Stimulated activated CD8-positive, alpha-beta memory T cell treated with anti-CD3 and anti-CD28 coated beads, Interleukin-2, amount 100 ng/mL, for 48 hours (primary cell): ENCODE results near the gene ITIH2.
"Not testable (repeated sequence)": the region's sequence is repeated elsewhere in the genome, so short reads cannot be mapped to it uniquely, and the experiment has no call there.

ENCODE experiments used
- DNase-seq, 2 donors: peaks; one replicate each; pipeline ENCODE4 v3.0.0-alpha.2; 2020; ENCODE audit warnings: low read depth in 2 of 2

ITIH2 gene

GRCh38 chr10:7693194-7693593 lies 9.9 kb upstream of the ITIH2 start:
- DNase-seq: not testable (repeated sequence)

DNA sequence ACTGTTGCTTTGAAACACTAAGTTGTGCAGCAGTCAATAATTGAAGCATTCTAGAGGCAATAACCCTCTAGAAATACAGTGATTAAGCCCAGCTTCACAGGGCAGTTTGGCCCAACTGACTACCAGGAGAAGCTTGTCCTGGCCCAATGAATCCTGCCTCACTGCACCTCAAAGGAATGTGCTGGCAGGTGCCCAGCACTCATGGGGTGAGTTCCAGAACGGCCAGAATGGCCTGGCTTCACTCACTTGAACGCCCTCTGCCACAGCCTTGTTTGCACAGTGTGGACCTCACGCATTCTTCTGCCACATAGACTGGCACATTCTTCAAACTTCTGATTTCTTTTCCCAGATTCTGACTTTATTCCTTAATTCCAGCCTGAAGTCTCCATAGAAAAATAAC lies 6.6 kb upstream of the ITIH2 start:
- no peak for DNase-seq

DNA sequence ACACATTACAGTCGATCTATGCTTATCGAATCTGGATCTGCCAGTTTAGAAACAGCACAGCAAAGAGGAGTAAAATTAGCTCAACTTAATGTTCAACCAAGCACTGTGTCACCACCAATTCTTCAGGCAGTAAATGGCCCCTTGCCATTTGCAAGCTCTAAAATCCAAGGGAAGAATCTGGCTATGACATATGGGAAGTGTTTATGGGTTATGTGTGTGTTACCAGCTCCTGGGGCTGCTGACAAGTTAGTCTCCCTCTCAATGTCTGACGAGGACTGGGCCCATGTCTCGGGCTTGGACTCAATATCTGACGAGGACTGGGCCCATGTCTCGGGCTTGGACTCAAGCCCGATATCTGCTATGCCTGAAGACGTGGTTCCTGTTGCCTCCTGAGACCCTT lies 5.7 kb upstream of the ITIH2 start:
- no peak for DNase-seq

GRCh38 chr10:7700577-7701125 lies 2.5 kb upstream of the ITIH2 start:
- no peak for DNase-seq

- no peak for DNase-seq
Observed at GRCh38 chr10:7701158-7701742, 1.9 kb upstream of the ITIH2 start.

DNA sequence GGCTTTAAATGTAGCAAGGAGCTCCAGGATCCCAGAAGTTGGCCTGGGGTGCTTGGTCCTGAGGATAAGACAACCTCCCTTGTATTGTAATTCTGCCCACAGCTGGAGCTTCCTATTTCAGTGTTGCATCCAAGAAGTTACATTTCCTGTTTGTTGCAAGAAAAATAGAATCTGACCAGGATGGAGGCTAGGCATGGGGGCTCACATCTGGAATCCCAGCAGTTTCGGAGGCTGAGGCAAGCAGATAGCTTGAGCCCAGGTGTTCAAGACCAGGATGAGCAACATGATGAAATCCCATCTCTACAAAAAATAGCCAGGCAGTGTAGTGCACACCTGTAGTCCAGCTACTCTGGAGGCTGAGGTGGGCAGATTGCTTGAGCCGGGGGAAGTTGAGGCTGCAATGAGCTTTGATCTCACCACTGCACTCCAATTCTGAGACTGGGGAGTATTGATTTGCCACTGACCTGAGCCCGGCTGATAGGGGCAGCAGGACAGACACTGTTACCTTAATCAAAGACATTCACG lies 766 bp upstream of the ITIH2 start:
- no peak for DNase-seq

DNA sequence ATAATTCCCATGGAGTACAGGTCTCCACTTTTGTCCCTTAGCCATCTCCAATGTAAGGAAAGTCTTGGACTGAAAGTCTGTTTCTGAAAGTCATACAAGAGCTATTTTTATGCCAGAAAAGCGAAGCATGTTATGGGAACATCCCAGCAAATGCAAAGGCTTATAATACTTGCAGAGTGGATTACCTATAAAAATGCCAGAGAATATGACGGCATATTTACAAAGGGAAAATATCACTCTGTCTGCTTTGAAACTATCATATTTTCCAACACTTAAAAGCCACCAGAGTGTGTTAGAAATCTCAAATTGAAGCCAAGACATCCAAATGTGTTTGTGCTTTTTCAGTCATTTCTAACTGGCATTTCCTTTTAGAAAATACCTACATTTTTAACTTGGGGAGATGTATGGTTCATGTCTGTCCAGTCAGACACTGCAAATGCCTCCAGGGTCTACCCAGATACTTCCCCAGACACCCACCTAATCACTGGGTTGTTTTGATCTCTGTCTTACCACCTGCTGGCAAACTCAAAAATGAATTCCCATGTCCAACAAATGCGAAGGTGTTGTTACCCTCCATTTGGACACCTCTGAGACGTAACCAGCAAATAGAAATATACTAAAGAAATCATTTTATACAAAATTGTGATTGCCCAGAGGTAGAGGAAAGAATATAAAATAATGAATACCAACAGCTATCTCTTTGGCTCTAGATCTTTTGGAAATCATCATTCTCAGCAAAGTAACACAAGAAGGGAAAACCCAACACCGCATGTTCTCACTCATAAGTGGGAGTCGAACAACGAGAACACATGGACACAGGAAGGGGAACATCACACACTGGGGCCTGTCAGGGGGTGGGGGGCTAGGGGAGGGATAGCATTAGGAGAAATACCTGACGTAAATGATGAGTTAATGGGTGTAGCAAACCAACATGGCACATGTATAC lies 1.2 kb downstream of the ITIH2 start:
- DNase-seq: no peak

DNA sequence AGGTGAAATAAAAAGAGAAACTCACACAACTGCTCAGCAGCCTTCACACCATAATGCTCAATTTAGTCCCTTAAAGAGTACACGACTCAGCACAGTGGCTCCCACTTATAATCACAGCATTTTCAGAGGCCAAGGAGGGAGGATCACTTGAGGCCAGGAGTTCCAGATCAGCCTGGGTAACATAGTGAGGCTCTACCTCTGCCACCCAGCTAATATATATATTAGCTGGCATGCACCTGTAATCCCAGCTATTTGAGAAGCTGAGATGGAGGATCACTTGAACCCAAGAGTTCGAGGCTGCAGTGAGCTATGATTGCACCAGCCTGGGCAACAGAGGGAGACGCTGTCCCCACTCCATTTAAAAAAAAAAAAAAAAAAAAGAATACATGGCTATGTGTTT lies 2.2 kb downstream of the ITIH2 start:
- DNase-seq: no peak

DNA sequence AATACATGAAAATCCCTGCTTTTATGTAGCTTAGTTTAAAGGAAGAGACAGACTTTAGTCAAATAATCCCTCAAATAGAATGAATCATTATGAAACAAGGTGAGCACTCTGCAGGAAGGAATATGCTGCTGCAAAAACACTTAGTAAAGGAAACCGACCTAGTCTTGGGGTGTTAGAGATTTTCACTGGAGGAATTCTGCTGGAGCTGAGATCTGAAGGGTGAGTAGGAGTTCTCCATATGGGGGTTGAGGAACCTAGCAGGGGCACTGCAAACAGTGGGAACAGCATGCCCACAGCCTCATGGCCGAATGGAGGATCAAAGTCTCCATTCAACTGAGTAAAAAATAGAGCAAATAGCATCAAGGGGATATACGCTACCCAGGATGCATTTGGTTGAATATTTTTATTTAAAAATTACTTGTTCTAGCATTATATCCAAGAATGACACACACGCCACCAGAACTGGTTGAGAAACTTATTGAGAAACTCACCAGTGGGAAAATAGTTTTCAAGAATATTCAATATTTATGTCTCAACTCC lies 3.5 kb downstream of the ITIH2 start:
- no peak for DNase-seq

GRCh38 chr10:7707102-7707501 lies 4.0 kb downstream of the ITIH2 start:
- no peak for DNase-seq

DNA sequence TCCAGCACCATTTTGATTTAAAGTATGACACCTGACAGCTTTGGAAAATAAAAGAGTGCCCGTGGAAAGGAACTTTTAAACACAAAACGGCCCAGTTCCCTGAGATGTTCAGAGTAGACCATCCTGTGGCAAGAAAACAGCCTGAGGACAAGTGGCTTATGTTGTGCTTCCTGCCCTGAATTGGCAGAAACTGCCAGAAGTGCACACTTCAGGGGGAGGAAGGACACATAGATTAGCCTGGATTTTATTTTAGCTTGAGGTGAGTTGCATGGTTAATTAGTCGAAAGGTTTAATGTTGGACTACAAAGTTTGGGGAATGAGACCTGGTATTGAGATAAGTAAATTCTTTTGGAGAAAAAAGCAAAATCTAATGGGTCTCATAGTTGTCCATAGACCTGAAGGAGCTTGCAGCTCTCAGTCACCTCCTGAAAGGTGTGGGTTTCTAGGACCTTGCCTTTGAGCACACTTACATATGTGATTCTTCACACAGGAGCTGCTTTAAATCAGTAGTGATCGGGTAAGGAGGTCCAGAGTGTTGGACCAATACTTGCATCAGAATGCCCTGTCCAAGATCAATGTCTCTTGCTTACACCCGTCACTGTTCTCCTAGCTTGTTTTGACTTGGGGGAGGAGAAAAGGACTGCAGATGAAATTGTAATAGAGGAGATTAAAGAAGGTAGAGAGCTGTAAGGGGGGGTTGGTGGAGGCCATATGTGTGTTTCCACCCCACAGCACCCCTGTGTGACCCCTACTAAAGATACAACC lies 4.9 kb downstream of the ITIH2 start:
- no peak for DNase-seq

- no peak for DNase-seq
Observed at GRCh38 chr10:7708832-7709231, 5.7 kb downstream of the ITIH2 start.

DNA sequence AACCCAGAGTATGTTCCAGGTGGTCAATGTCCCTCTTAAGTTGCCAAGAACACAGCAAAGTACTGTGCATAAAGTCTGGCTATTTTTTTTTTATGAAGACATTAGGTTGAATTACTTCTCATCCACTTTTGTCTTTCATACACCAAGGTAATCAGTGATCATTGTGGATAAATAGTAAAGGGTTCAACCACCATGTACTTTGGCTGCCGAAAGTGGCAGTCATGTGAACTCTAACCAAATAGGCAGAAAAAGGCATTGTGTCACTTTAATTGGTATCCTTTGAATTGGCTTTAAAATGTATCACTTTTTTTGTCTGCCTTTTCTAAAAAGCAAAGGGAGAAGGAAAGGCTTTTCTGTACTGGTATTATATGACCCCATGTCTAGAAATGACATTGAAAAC lies 7.3 kb downstream of the ITIH2 start:
- DNase-seq: no peak

DNA sequence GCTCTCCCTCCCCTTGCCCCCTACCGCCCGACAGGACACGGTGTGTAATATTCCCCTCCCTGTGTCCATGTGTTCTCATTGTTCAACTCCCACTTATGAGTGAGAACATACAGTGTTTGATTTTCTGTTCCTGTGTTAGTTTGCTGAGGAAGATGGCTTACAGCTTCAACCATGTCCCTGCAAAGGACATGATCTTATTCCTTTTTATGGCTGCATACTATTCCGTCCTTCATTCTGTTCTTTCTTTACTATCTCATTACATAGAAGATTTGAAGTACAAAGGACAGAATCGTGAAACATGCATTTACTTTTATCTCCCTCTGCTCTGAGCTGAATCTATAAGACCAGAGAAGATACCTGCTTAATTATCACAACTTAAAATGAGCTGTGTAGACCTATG lies 8.0 kb downstream of the ITIH2 start:
- not testable (repeated sequence) for DNase-seq

DNA sequence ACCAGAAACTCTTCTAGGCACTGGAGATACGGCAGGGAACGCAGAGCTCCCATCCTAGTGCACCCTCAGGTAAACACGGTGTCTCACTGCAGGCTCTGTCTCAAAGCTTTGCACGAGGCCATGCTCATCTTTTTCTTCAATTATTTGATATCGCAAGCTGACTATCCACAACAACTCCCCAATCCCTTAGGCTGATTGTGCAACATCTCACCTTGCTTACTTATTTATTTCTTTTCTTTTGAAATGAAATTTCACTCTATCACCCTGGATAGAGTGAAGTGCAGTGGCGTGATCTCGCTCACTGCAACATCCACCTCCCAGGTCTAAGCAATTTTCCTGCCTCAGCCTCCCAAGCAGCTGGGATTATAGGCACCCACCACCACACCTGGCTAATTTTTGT lies 12.4 kb downstream of the ITIH2 start:
- no peak for DNase-seq

DNA sequence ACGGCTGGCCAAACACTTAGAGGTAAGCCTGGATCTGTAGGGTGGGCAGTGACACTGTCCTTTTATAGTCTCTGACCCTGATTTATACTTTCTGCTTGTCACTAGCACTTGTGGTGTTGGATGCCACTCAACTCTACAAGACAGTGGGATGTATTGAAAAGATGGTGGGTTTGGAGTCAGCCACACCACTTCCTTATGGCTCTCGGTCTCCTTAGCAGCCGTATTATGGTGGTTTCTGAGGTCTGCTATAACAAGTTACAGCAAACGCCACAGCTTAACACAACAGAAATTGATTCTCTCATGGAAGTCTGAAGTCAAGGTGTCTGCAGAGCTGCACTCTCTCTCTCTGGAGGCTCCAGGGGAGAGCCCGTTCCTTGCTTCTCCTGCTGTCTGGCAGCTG lies 14.7 kb downstream of the ITIH2 start:
- DNase-seq: no peak

GRCh38 chr10:7718685-7719084 lies 15.6 kb downstream of the ITIH2 start:
- DNase-seq: no peak

- no peak for DNase-seq
Observed at GRCh38 chr10:7720478-7720877, 17.4 kb downstream of the ITIH2 start.

GRCh38 chr10:7722927-7723529 lies 19.9 kb downstream of the ITIH2 start:
- DNase-seq: no peak

- no peak for DNase-seq
Observed at GRCh38 chr10:7734821-7735220, 31.7 kb downstream of the ITIH2 start.
